GDM1 (cell line): ENCODE measurements around the gene VEGFA.

Experiments
- DNase-seq: peaks from one replicate; lab custom pipeline; 2025; lab: John Stamatoyannopoulos, UW

VEGFA gene

DNA sequence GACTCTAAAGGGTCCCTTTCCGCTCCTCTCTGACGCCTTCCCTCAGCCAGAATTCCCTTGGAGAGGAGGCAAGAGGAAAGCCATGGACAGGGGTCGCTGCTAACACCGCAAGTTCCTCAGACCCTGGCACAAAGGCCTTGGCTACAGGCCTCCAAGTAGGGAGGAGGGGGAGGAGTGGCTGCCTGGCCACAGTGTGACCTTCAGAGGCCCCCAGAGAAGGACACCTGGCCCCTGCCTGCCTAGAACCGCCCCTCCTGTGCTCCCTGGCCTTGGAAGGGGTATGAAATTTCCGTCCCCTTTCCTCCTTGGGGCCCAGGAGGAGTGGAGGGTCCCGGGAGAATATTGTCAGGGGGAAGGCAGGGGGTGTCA lies 2.7 kb downstream of the VEGFA start:
- no peak for DNase-seq

DNA sequence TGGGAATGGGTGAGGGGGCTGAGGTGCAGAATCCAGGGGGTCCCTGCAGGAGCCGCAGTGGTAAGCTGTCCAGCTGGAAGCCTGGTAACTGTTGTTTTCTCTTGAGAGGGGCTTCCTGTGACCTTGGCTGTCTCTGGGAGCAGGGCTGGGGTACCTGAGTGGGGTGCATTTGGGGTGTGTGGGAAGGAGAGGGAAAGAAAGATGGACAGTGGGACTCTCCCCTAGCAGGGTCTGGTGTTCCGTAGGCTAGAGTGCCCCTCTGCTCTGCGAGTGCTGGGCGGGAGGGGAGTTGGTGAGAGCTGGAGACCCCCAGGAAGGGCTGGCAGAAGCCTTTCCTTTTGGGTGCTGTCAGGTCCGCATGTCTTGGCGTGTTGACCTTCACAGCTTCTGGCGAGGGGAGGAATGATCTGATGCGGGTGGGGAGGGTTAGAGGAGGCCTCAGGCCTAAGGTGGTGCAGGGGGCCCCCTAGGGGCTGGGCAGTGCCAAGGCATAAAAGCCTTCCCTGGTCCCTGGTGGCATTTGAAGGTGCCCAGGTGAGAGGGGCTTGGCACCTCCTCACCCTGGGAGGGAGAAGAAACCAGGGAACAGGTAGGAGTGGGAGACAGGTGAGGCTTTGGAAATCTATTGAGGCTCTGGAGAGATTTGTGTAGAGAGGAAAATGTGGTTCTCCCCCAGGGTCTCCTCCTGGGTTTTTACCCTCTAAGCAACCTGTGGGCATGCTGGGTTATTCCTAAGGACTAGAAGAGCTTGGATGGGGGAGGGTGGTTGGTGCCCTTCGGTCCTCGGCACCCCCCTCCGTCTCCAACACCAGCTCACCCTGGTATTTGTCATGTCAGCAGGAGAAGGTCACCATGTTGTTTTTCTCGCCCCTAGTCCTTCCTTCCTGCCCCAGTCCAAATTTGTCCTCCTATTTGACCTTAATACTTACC lies 3.3 kb downstream of the VEGFA start:
- peak; percentile 56 for DNase-seq

GRCh38 chr6:43773980-43774775 lies 4.2 kb downstream of the VEGFA start:
- DNase-seq, result no peak

- peak; percentile 47 for DNase-seq
Measured at GRCh38 chr6:43774776-43775534, 4.9 kb downstream of the VEGFA start.

DNA sequence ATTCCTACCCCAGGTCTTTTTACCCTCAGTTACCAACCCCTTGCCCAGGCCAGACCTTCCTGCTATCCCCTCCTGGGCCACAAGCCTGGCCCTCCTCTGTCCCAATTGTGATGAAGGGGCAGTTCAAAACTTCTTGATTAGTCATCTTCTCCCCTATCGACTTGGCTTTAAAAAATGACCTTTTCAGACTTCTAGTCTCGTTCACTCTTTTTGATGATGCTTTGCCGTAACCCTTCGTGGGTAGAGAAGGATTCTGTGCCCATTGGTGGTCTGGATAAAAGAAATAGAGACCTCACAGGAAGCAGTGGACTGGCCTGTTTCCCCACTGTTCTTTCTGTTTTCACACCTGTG lies 5.5 kb downstream of the VEGFA start:
- no peak for DNase-seq

- no peak for DNase-seq
Measured at GRCh38 chr6:43776115-43776798, 6.2 kb downstream of the VEGFA start.

DNA sequence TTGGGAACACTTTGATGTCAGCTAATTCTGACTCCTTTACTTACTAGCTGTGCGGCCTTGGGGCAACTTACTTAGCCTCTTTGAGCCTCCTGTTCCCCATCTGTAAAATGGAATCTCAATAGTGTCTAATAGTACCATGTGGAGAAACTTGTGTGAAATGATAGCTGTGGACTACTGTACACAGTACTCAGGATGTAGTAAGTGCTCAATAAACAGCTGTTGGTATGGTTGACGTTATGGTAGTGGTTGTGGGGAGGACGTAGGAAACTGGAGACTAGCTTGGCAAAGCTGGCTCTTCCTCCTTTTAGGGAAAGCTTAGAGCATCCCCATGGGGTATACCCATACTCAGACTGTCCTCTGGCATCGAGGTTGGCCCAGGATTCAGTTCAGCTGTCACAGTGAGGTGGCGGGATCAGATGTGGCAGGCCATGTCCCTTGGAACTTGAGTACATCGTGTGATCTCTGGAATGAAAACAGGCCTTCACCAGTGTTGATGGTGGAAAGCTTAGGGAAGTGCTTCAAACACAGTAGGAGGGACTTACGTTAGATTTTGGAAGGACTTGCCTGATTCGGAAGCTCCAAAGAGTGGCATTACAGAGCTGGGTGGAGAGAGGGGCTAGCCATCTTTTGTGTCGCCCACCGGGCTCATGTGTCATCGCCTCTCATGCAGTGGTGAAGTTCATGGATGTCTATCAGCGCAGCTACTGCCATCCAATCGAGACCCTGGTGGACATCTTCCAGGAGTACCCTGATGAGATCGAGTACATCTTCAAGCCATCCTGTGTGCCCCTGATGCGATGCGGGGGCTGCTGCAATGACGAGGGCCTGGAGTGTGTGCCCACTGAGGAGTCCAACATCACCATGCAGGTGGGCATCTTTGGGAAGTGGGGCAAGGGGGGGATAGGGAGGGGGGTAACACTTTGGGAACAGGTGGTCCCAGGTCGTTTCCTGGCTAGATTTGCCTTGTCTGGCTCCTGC lies 7.1 kb downstream of the VEGFA start:
- DNase-seq, result no peak

- DNase-seq, result no peak
Measured at GRCh38 chr6:43778131-43778855, 8.3 kb downstream of the VEGFA start.

GRCh38 chr6:43778976-43779851 lies 9.2 kb downstream of the VEGFA start:
- DNase-seq, result no peak

DNA sequence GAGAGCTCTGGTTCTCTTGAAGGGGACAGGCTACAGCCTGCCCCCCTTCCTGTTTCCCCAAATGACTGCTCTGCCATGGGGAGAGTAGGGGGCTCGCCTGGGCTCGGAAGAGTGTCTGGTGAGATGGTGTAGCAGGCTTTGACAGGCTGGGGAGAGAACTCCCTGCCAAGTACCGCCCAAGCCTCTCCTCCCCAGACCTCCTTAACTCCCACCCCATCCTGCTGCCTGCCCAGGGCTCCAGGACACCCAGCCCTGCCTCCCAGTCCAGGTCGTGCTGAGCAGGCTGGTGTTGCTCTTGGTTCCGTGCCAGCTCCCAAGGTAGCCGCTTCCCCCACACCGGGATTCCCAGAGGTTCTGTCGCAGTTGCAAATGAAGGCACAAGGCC lies 9.8 kb downstream of the VEGFA start:
- DNase-seq, result no peak

DNA sequence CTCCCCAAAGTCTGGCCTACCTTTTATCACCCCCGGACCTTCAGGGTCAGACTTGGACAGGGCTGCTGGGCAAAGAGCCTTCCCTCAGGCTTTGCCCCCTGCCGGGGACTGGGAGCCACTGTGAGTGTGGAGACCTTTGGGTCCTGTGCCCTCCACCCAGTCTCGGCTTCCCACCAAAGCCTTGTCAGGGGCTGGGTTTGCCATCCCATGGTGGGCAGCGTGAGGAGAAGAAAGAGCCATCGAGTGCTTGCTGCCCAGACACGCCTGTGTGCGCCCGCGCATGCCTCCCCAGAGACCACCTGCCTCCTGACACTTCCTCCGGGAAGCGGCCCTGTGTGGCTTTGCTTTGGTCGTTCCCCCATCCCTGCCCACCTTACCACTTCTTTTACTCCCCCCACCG lies 10.3 kb downstream of the VEGFA start:
- no peak for DNase-seq

DNA sequence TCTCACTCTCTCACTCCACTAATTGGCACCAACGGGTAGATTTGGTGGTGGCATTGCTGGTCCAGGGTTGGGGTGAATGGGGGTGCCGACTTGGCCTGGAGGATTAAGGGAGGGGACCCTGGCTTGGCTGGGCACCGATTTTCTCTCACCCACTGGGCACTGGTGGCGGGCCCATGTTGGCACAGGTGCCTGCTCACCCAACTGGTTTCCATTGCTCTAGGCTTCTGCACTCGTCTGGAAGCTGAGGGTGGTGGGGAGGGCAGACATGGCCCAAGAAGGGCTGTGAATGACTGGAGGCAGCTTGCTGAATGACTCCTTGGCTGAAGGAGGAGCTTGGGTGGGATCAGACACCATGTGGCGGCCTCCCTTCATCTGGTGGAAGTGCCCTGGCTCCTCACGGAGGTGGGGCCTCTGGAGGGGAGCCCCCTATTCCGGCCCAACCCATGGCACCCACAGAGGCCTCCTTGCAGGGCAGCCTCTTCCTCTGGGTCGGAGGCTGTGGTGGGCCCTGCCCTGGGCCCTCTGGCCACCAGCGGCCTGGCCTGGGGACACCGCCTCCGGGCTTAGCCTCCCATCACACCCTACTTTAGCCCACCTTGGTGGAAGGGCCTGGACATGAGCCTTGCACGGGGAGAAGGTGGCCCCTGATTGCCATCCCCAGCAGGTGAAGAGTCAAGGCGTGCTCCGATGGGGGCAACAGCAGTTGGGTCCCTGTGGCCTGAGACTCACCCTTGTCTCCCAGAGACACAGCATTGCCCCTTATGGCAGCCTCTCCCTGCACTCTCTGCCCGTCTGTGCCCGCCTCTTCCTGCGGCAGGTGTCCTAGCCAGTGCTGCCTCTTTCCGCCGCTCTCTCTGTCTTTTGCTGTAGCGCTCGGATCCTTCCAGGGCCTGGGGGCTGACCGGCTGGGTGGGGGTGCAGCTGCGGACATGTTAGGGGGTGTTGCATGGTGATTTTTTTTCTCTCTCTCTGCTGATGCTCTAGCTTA lies 11.2 kb downstream of the VEGFA start:
- no peak for DNase-seq

- DNase-seq, result no peak
Measured at GRCh38 chr6:43781941-43782704, 12.1 kb downstream of the VEGFA start.

- DNase-seq, result no peak
Measured at GRCh38 chr6:43782764-43783513, 12.9 kb downstream of the VEGFA start.

DNA sequence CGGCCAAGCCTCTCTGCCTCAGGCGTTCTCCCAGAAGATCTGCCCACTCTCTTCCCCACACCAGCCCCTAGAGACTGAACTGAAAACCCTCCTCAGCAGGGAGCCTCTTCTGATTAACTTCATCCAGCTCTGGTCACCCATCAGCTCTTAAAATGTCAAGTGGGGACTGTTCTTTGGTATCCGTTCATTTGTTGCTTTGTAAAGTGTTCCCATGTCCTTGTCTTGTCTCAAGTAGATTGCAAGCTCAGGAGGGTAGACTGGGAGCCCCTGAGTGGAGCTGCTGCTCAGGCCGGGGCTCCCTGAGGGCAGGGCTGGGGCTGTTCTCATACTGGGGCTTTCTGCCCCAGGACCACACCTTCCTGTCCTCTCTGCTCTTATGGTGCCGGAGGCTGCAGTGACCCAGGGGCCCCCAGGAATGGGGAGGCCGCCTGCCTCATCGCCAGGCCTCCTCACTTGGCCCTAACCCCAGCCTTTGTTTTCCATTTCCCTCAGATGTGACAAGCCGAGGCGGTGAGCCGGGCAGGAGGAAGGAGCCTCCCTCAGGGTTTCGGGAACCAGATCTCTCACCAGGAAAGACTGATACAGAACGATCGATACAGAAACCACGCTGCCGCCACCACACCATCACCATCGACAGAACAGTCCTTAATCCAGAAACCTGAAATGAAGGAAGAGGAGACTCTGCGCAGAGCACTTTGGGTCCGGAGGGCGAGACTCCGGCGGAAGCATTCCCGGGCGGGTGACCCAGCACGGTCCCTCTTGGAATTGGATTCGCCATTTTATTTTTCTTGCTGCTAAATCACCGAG lies 14.2 kb downstream of the VEGFA start:
- DNase-seq, result no peak
